OCI-LY7 (cell line): Measurements from ENCODE around the gene RAB7A. TPM values are rescaled to one million over a fixed set of nuclear protein-coding genes. Genes with fewer than 3 reads are reported as not detected.

Experiments used
- BruUV-seq: library from RNA; stranded (reverse); fragments of 400-500 nt; replicated peaks from 2 replicates; lab custom pipeline; 2021; lab: Mats Ljungman, UMichigan
- CTCF ChIA-PET: fragments of 300-600 bp; sonication (Branson Sonifier 250); formaldehyde crosslinking; loops from one replicate; lab custom pipeline; 2022; ENCODE audit warnings: antibody characterized with exemption; ENCODE audit not compliant: unreplicated experiment; lab: Charles Lee
- POLR2A ChIA-PET: fragments of 300-600 bp; sonication (Branson Sonifier 250); formaldehyde crosslinking; loops from one replicate; lab custom pipeline; 2022; ENCODE audit warnings: antibody characterized with exemption; lab: Charles Lee
- DNase-seq: peaks from one replicate; pipeline ENCODE4 v3.0.0-alpha.2; 2015; ENCODE audit warnings: low spot score
- H2AFZ ChIP-seq: fragments of 200-600 bp; sonication (generic), shearing (Covaris generic); 2 replicates; pipeline ENCODE4 v1.6.1; 2014; ENCODE audit warnings: mild to moderate bottlenecking, antibody characterized with exemption, low read length, moderate library complexity
- H3K27ac ChIP-seq: fragments of 200-600 bp; sonication (generic); 2 replicates; pipeline ENCODE4 v1.5.1; 2014; ENCODE audit warnings: mixed run types, low read depth, mild to moderate bottlenecking, moderate library complexity, low read length, inconsistent platforms; ENCODE audit not compliant: poor library complexity, severe bottlenecking
- H3K36me3 ChIP-seq: fragments of 200-600 bp; sonication (generic); 2 replicates; pipeline ENCODE4 v1.6.1; 2014; ENCODE audit warnings: mild to moderate bottlenecking, antibody characterized with exemption, low read length, moderate library complexity, mixed read lengths; ENCODE audit not compliant: insufficient read depth
- H3K4me1 ChIP-seq: fragments of 200-600 bp; sonication (generic); 2 replicates; pipeline ENCODE4 v1.5.1; 2014; ENCODE audit warnings: mild to moderate bottlenecking, low read length; ENCODE audit not compliant: insufficient read depth, poor library complexity, severe bottlenecking
- H3K4me2 ChIP-seq: fragments of 200-600 bp; sonication (generic); 2 replicates; pipeline ENCODE4 v1.6.1; 2014; ENCODE audit warnings: mild to moderate bottlenecking, low read length
- H3K4me3 ChIP-seq: fragments of 200-600 bp; sonication (generic); 2 replicates; pipeline ENCODE4 v1.5.1; 2014; ENCODE audit warnings: mild to moderate bottlenecking, low read depth, low read length; ENCODE audit not compliant: poor library complexity, severe bottlenecking
- H3K79me2 ChIP-seq: fragments of 200-600 bp; sonication (generic); 2 replicates; pipeline ENCODE4 v1.6.1; 2016; ENCODE audit warnings: low read depth, mild to moderate bottlenecking, low read length, moderate library complexity, mixed read lengths; ENCODE audit not compliant: insufficient read depth
- H3K9me2 ChIP-seq: fragments of 200-600 bp; sonication (generic); 2 replicates; pipeline ENCODE4 v1.6.1; 2016; ENCODE audit warnings: mild to moderate bottlenecking, low read length, mixed read lengths; ENCODE audit not compliant: insufficient read depth
- H3K9me3 ChIP-seq: fragments of 200-600 bp; sonication (generic); 2 replicates; pipeline ENCODE4 v1.6.1; 2014; ENCODE audit warnings: mild to moderate bottlenecking, mixed run types, low read length, mixed read lengths
- H4K20me1 ChIP-seq: fragments of 200-600 bp; sonication (generic); 2 replicates; pipeline ENCODE4 v1.6.1; 2014; ENCODE audit warnings: mild to moderate bottlenecking, antibody characterized with exemption, low read length, moderate library complexity, mixed read lengths; ENCODE audit not compliant: insufficient read depth
- EZH2phosphoT487 ChIP-seq: fragments of 200-600 bp; sonication (generic); IDR thresholded peaks from 2 replicates; pipeline ENCODE4 v1.6.1; 2018; ENCODE audit warnings: low read depth, borderline replicate concordance, mild to moderate bottlenecking, mixed run types, antibody characterized with exemption, low read length, moderate library complexity, mixed read lengths
- intact Hi-C: fragments of 100-400 bp; cut with micrococcal nuclease; formaldehyde crosslinking; loops from one replicate; pipeline ENCODE4 v1.10.0; 2022; ENCODE audit not compliant: unreplicated experiment
- total RNA-seq, 2 experiments: library from RNA; depleted of rRNA in 1 of 2; stranded (reverse); fragments of >200 nt in 1 of 2; shearing (Covaris generic) in 1 of 2; gene quantifications; 2 replicates each; pipeline ENCODE4 v1.2.3, GENCODE V29; 2014 to 2022
- TF ChIP-seq, protein P1 (sequence below): fragments of 200-600 bp; sonication (generic); conservative IDR thresholded peaks from 2 replicates; pipeline ENCODE4 v1.5.1; 2014; ENCODE audit warnings: mild to moderate bottlenecking, antibody characterized with exemption, low read length, moderate library complexity, mixed read lengths

The RAB7A gene
- total RNA-seq, 2 experiments from 2014 or later, result 24.5 to 143 TPM

GRCh38 chr3:128683957-128684356 lies 42.0 kb upstream of the RAB7A start:
- DNase-seq, result no peak
- Histone ChIP-seq H3K4me2 (no peak overlapping the region), H3K9me2 (no peaks in the 10 kb centered on the region), H2AFZ (no peak overlapping the region), H3K9me3 (no peaks in the 10 kb centered on the region), H3K27ac (no peak overlapping the region), H3K36me3 (no peaks in the 10 kb centered on the region), H3K79me2 (peaks cover 5% of the 10 kb centered on the region; the same call in 1 of the 2 replicates), H4K20me1 (no peaks in the 10 kb centered on the region), H3K4me1 (peaks cover 20% of the 10 kb centered on the region), H3K4me3 (no peak overlapping the region)
- CTCF ChIA-PET, result no interaction called here
- no TSS peak for BruUV-seq
- intact Hi-C loops, result loop anchor here (5.0 kb wide), 1 partner anchor 193 kb away; the partner anchor contains the start of gene ACAD9
- TF ChIP-seq, protein P1, sequence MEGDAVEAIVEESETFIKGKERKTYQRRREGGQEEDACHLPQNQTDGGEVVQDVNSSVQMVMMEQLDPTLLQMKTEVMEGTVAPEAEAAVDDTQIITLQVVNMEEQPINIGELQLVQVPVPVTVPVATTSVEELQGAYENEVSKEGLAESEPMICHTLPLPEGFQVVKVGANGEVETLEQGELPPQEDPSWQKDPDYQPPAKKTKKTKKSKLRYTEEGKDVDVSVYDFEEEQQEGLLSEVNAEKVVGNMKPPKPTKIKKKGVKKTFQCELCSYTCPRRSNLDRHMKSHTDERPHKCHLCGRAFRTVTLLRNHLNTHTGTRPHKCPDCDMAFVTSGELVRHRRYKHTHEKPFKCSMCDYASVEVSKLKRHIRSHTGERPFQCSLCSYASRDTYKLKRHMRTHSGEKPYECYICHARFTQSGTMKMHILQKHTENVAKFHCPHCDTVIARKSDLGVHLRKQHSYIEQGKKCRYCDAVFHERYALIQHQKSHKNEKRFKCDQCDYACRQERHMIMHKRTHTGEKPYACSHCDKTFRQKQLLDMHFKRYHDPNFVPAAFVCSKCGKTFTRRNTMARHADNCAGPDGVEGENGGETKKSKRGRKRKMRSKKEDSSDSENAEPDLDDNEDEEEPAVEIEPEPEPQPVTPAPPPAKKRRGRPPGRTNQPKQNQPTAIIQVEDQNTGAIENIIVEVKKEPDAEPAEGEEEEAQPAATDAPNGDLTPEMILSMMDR, result no peak
- TF ChIP-seq EZH2phosphoT487, result no peak
- POLR2A ChIA-PET, result interaction anchor here (1.2 kb wide), 1 partner anchor 9 kb away, joined by 7 read pairs; no protein-coding TSS in a partner anchor

- no peak overlapping the region for H3K27ac ChIP-seq
- ChIA-PET CTCF (no interaction called here), POLR2A (interaction anchor here (0.6 to 1.2 kb wide), 2 partner anchors 10 to 40 kb away, joined by 3 to 7 read pairs; no protein-coding TSS in a partner anchor)
- H3K79me2 ChIP-seq, result peaks cover 5% of the 10 kb centered on the region; the same call in 1 of the 2 replicates
- H3K4me3 ChIP-seq, result no peak overlapping the region
- H3K9me2 ChIP-seq, result no peaks in the 10 kb centered on the region
- peaks cover 12% of the 10 kb centered on the region for H3K4me1 ChIP-seq
- H3K36me3 ChIP-seq, result no peaks in the 10 kb centered on the region
- H3K4me2 ChIP-seq, result no peak overlapping the region
- no peak overlapping the region for H2AFZ ChIP-seq
- no peaks in the 10 kb centered on the region for H3K9me3 ChIP-seq
- H4K20me1 ChIP-seq, result no peaks in the 10 kb centered on the region
- no TSS peak for BruUV-seq
- TF ChIP-seq, protein P1, result no peak
- no peak for TF ChIP-seq EZH2phosphoT487
- no peak for DNase-seq
- intact Hi-C loops, result loop anchor here (5.0 kb wide), 1 partner anchor 192 kb away; the partner anchor contains the start of gene ACAD9
Observed at GRCh38 chr3:128684986-128685726, 40.8 kb upstream of the RAB7A start.

DNA sequence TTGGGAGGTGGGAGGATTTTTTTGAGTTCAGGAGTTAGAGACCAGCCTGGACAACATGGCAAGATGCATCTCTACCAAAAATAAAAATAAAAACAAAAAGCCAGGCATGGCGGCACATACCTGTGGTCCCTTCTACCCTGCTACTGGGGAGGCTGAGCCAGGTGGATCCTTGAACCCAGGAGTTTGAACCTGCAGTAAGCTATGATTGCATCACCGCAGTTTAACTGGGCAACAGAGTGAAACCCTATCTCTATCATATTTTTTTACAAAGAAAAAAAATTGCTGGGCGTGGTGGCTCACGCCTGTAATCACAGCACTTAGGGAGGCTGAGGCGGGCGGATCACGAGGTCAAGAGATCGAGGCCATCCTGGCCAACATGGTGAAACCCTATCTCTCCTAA lies 39.5 kb upstream of the RAB7A start:
- H3K4me3 ChIP-seq, result no peak overlapping the region
- DNase-seq, result no peak
- no peaks in the 10 kb centered on the region for H3K36me3 ChIP-seq
- no peak overlapping the region for H2AFZ ChIP-seq
- H3K9me2 ChIP-seq, result no peaks in the 10 kb centered on the region
- POLR2A ChIA-PET, result interaction anchor here (1.1 kb wide), 1 partner anchor 65 kb away, joined by 6 read pairs; no protein-coding TSS in a partner anchor
- no peak overlapping the region for H3K4me2 ChIP-seq
- intact Hi-C loops, result no loop called here
- peaks cover 3% of the 10 kb centered on the region; the same call in 1 of the 2 replicates for H3K79me2 ChIP-seq
- BruUV-seq, result no TSS peak
- TF ChIP-seq EZH2phosphoT487, result no peak
- TF ChIP-seq, protein P1, result no peak
- H3K9me3 ChIP-seq, result no peaks in the 10 kb centered on the region
- no peaks in the 10 kb centered on the region for H4K20me1 ChIP-seq
- H3K4me1 ChIP-seq, result peaks cover 10% of the 10 kb centered on the region
- CTCF ChIA-PET, result no interaction called here
- H3K27ac ChIP-seq, result no peak overlapping the region
